Stimulated activated naive B cell treated with anti-CD40 and anti-IgM and Interleukin-4, amounts not matched to agents 10 μg/mL and 1 μg/mL and 100 μg/mL, for 72 hours (primary cell): ENCODE measurements around the gene DEDD.

ENCODE experiments used
- ATAC-seq, 2 donors: fragments of 150-1000 bp; cut with Tn5 transposase; replicated peaks; 2 replicates each; pipeline ENCODE4 v1.10.0; 2021; ENCODE audit warnings: moderate library complexity in 1 of 2
- DNase-seq: peaks from one replicate; pipeline ENCODE4 v3.0.0; 2021
- H3K27ac Mint-ChIP-seq: one replicate; pipeline ENCODE4 v1.8.0; 2022; ENCODE audit warnings: mild to moderate bottlenecking, mixed read lengths
- H3K27me3 Mint-ChIP-seq, 2 donors: one replicate each; pipeline ENCODE4 v1.8.0; 2022; ENCODE audit warnings: mixed read lengths in 2 of 2
- H3K36me3 Mint-ChIP-seq, 2 donors: one replicate each; pipeline ENCODE4 v1.8.0; 2022; ENCODE audit warnings: mixed read lengths in 2 of 2, mild to moderate bottlenecking in 1 of 2
- H3K4me1 Mint-ChIP-seq, 2 donors: one replicate each; pipeline ENCODE4 v1.8.0; 2022; ENCODE audit warnings: mixed read lengths in 2 of 2, mild to moderate bottlenecking in 1 of 2
- H3K4me3 Mint-ChIP-seq, 2 donors: one replicate each; pipeline ENCODE4 v1.8.0; 2022; ENCODE audit warnings: mild to moderate bottlenecking in 2 of 2, mixed read lengths in 2 of 2, moderate library complexity in 1 of 2
- H3K9me3 Mint-ChIP-seq, 2 donors: one replicate each; pipeline ENCODE4 v1.8.0; 2022; ENCODE audit warnings: mixed read lengths in 2 of 2, mild to moderate bottlenecking in 1 of 2

The DEDD gene

GRCh38 chr1:161100556-161100955 is 31.9 kb downstream of the DEDD start:
- Mint-ChIP-seq H3K4me3 (no peak overlapping the region), H3K27ac (no peak overlapping the region), H3K4me1 (peaks cover 37 to 52% of the 10 kb centered on the region in 2 donors), H3K36me3 (peaks cover 12 to 35% of the 10 kb centered on the region in 2 donors), H3K9me3 (no peaks in the 10 kb centered on the region), H3K27me3 (no peaks in the 10 kb centered on the region)
- ATAC-seq (no peak), DNase-seq (no peak)

- ATAC-seq, result no peak
- no peaks in the 10 kb centered on the region for H3K9me3 Mint-ChIP-seq
Measured at GRCh38 chr1:161099090-161099802, 33.2 kb downstream of the DEDD start.

GRCh38 chr1:161098210-161099068 is 34.0 kb downstream of the DEDD start, which contains the start of gene KLHDC9:
KLHDC9 (plus strand) TSS chr1:161098361; CDS start chr1:161098536, 175 bp downstream.
- Mint-ChIP-seq H3K4me3 (peak within 1 kb of the TSS; percentile 83 to 90), H3K27ac (peak within 1 kb of the TSS; percentile 95), H3K4me1 (peaks cover 42 to 58% of the 10 kb centered on the region in 2 donors), H3K36me3 (peaks cover 12 to 26% of the 10 kb centered on the region in 2 donors), H3K27me3 (no peaks in the 10 kb centered on the region), H3K9me3 (no peaks in the 10 kb centered on the region)
- peak; percentile 82 for DNase-seq
- peak; percentile 76 to 82 for ATAC-seq

More at GRCh38 chr1:161099090-161099802, 33.2 kb downstream of the DEDD start:
- peak overlapping the region; percentile 67 for H3K27ac Mint-ChIP-seq
- peaks cover 42 to 58% of the 10 kb centered on the region in 2 donors for H3K4me1 Mint-ChIP-seq
- peaks cover 12 to 29% of the 10 kb centered on the region in 2 donors for H3K36me3 Mint-ChIP-seq
- no peaks in the 10 kb centered on the region for H3K27me3 Mint-ChIP-seq
- H3K4me3 Mint-ChIP-seq, result peak overlapping the region; percentile 83 to 90
- no peak for DNase-seq

GRCh38 chr1:161096530-161096929 is 35.9 kb downstream of the DEDD start:
- Mint-ChIP-seq H3K36me3 (peaks cover 7 to 20% of the 10 kb centered on the region in 2 donors), H3K27me3 (no peaks in the 10 kb centered on the region), H3K9me3 (no peaks in the 10 kb centered on the region), H3K4me1 (peaks cover 52 to 68% of the 10 kb centered on the region in 2 donors), H3K27ac (peak overlapping the region; percentile 89), H3K4me3 (peak overlapping the region; percentile 36 to 63)
- ATAC-seq (peak in 1 of 2 donors; percentile 1), DNase-seq (no peak)

- H3K36me3 Mint-ChIP-seq, result peaks cover 4 to 17% of the 10 kb centered on the region in 2 donors
- no peaks in the 10 kb centered on the region for H3K27me3 Mint-ChIP-seq
- peaks cover 52 to 68% of the 10 kb centered on the region in 2 donors for H3K4me1 Mint-ChIP-seq
- peak overlapping the region; percentile 36 to 63 for H3K4me3 Mint-ChIP-seq
- DNase-seq (peak; percentile 40), ATAC-seq (peak; percentile 76 to 79)
- peak overlapping the region; percentile 89 for H3K27ac Mint-ChIP-seq
- H3K9me3 Mint-ChIP-seq, result no peaks in the 10 kb centered on the region
Measured at GRCh38 chr1:161096015-161096414, 36.5 kb downstream of the DEDD start.

GRCh38 chr1:161095230-161095629 is 37.2 kb downstream of the DEDD start:
- no peak for DNase-seq
- Mint-ChIP-seq H3K36me3 (peaks cover 4 to 17% of the 10 kb centered on the region in 2 donors), H3K9me3 (no peaks in the 10 kb centered on the region), H3K27me3 (no peaks in the 10 kb centered on the region), H3K4me1 (peaks cover 50 to 62% of the 10 kb centered on the region in 2 donors), H3K4me3 (no peak overlapping the region), H3K27ac (no peak overlapping the region)
- ATAC-seq, result no peak

GRCh38 chr1:161094481-161094880 is 38.0 kb downstream of the DEDD start:
- no peak overlapping the region for H3K27ac Mint-ChIP-seq
- H3K4me1 Mint-ChIP-seq, result peaks cover 47 to 58% of the 10 kb centered on the region in 2 donors

GRCh38 chr1:161092621-161093028 is 39.8 kb downstream of the DEDD start:
- no peak overlapping the region for H3K4me3 Mint-ChIP-seq
- ATAC-seq, result peak in 1 of 2 donors; percentile 44
- no peak for DNase-seq

More at GRCh38 chr1:161094481-161094880, 38.0 kb downstream of the DEDD start:
- ATAC-seq (no peak), DNase-seq (no peak)
- Mint-ChIP-seq H3K9me3 (no peaks in the 10 kb centered on the region), H3K4me3 (no peak overlapping the region), H3K27me3 (no peaks in the 10 kb centered on the region), H3K36me3 (peaks cover 4 to 10% of the 10 kb centered on the region in 2 donors)

GRCh38 chr1:161091796-161092507 is 40.5 kb downstream of the DEDD start:
- Mint-ChIP-seq H3K4me3 (no peak overlapping the region), H3K27me3 (peaks cover 0 to 6% of the 10 kb centered on the region in 2 donors), H3K9me3 (no peaks in the 10 kb centered on the region), H3K4me1 (peaks cover 29 to 36% of the 10 kb centered on the region in 2 donors), H3K36me3 (no peaks in the 10 kb centered on the region), H3K27ac (no peak overlapping the region)
- DNase-seq, result no peak
- ATAC-seq, result no peak

More at GRCh38 chr1:161092621-161093028, 39.8 kb downstream of the DEDD start:
- Mint-ChIP-seq H3K9me3 (no peaks in the 10 kb centered on the region), H3K27me3 (peaks cover 0 to 2% of the 10 kb centered on the region in 2 donors), H3K27ac (no peak overlapping the region), H3K36me3 (peaks cover 0 to 2% of the 10 kb centered on the region in 2 donors), H3K4me1 (peaks cover 36 to 42% of the 10 kb centered on the region in 2 donors)

GRCh38 chr1:161091093-161091492 is 41.4 kb downstream of the DEDD start:
- H3K9me3 Mint-ChIP-seq, result no peaks in the 10 kb centered on the region
- no peak for DNase-seq
- ATAC-seq, result no peak
- no peak overlapping the region for H3K27ac Mint-ChIP-seq
- H3K4me1 Mint-ChIP-seq, result peaks cover 22 to 27% of the 10 kb centered on the region in 2 donors
- H3K4me3 Mint-ChIP-seq, result no peak overlapping the region
- H3K36me3 Mint-ChIP-seq, result no peaks in the 10 kb centered on the region
- H3K27me3 Mint-ChIP-seq, result peaks cover 0 to 8% of the 10 kb centered on the region in 2 donors

- no peaks in the 10 kb centered on the region for H3K36me3 Mint-ChIP-seq
- DNase-seq (no peak), ATAC-seq (no peak)
- H3K4me1 Mint-ChIP-seq, result peaks cover 18 to 22% of the 10 kb centered on the region in 2 donors
- H3K4me3 Mint-ChIP-seq, result no peak overlapping the region
- no peak overlapping the region for H3K27ac Mint-ChIP-seq
- H3K9me3 Mint-ChIP-seq, result no peaks in the 10 kb centered on the region
- peaks cover 0 to 13% of the 10 kb centered on the region in 2 donors for H3K27me3 Mint-ChIP-seq
Measured at GRCh38 chr1:161090617-161091016, 41.9 kb downstream of the DEDD start.

- peaks cover 0 to 13% of the 10 kb centered on the region in 2 donors for H3K27me3 Mint-ChIP-seq
- no peaks in the 10 kb centered on the region for H3K36me3 Mint-ChIP-seq
- no peaks in the 10 kb centered on the region for H3K9me3 Mint-ChIP-seq
- DNase-seq, result no peak
- no peak overlapping the region for H3K4me3 Mint-ChIP-seq
- H3K27ac Mint-ChIP-seq, result no peak overlapping the region
- no peak for ATAC-seq
- H3K4me1 Mint-ChIP-seq, result peaks cover 14 to 16% of the 10 kb centered on the region in 2 donors
Measured at GRCh38 chr1:161089938-161090337, 42.5 kb downstream of the DEDD start.

- DNase-seq (no peak), ATAC-seq (no peak)
- Mint-ChIP-seq H3K4me1 (peaks cover 10% of the 10 kb centered on the region in 2 donors), H3K36me3 (no peaks in the 10 kb centered on the region), H3K27me3 (peaks cover 0 to 13% of the 10 kb centered on the region in 2 donors), H3K4me3 (no peak within 1 kb of the TSS), H3K9me3 (no peaks in the 10 kb centered on the region), H3K27ac (no peak within 1 kb of the TSS)
Measured at GRCh38 chr1:161089251-161089924, 43.1 kb downstream of the DEDD start, which contains the start of gene NECTIN4. NECTIN4 (minus strand) TSS chr1:161089558; CDS start chr1:161089296, 262 bp downstream.
